ENCODE data around the gene ASB18. TPM values are rescaled to one million over a fixed set of nuclear protein-coding genes. Genes with fewer than 3 reads are reported as not detected.

The ASB18 gene
- total RNA-seq, 1 experiment from 2014 or later, result not detected

DNA sequence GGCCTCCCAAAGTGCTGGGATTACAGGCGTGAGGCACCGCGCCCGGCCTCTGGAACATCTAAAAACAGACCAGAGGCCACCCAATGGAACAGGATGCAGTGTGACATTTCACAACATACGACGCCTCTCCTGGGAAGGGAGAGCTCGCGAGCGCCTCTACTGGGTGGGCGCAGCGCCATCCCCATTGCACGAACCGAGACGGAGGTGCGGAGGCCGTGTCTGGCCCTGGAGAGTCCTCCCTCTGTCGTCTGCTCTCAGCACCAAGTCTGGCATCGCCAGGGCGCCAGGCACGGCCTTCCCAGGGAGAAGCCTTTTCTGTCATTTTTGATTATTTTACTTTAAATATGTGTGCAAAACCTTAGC is 86.6 kb downstream of the ASB18 start:
- no peaks in the 10 kb centered on the region for H3K27me3 ChIP-seq (ENCODE audit: insufficient read depth, low read length)
- DNase-seq (ENCODE audit: low read depth, low spot score) (peak; percentile 70), ATAC-seq (peak; percentile 86)
- BruUV-seq (replicated peaks), result no TSS peak
- CTCF ChIA-PET, result interaction anchor here (0.7 to 8.8 kb wide), 14 partner anchors 9 to 412 kb away, joined by 3 to 112 read pairs (median 4); partner anchors contain the start of gene GBX2
- TF ChIP-seq CTCF (IDR thresholded peaks at IDR 0.05 in 2 of 3, conservative IDR thresholded peaks at IDR 0.05 in 1 of 3; ENCODE audit: borderline replicate concordance in 1 of 3, insufficient read depth in 1 of 3, low read depth in 2 of 3, low read length in 2 of 3) (peak; percentile 34 to 95 (median 41); a peak in 4 of 6 replicates), YY1 (IDR thresholded peaks at IDR 0.05; ENCODE audit: extremely low read depth, insufficient replicate concordance, low read depth, low read length) (no peak), RAD21 (IDR thresholded peaks at IDR 0.05; ENCODE audit: low read depth) (peak; percentile 45; the same call in 1 of the 2 replicates), CEBPB (IDR thresholded peaks at IDR 0.05; ENCODE audit: low read depth) (no peak; the same call in 1 of the 2 replicates), CBX3 (IDR thresholded peaks at IDR 0.05; ENCODE audit: low read depth) (0 out of 2 replicates have a peak, but pooled peaks have one; percentile 47)
- TF ChIP-seq, protein P1, sequence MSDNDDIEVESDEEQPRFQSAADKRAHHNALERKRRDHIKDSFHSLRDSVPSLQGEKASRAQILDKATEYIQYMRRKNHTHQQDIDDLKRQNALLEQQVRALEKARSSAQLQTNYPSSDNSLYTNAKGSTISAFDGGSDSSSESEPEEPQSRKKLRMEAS (IDR thresholded peaks at IDR 0.05), result peak; percentile 48
- H3K36me3 ChIP-seq (ENCODE audit: control insufficient read depth in 1 of 2, insufficient read depth in 2 of 2, low read length in 2 of 2), result no peaks in the 10 kb centered on the region
- no peak overlapping the region for H2AFZ ChIP-seq (ENCODE audit: low read depth, low read length, poor library complexity, severe bottlenecking)
- peak overlapping the region; percentile 37; the same call in 1 of the 2 replicates for H3K27ac ChIP-seq (ENCODE audit: low read depth, low read length)
- H3K4me2 ChIP-seq (ENCODE audit: low read length), result peak overlapping the region; percentile 93
- peak overlapping the region; percentile 37 to 55 for H3K4me3 ChIP-seq (replicated peaks in 1 of 2; ENCODE audit: low read depth in 1 of 2, low read length in 2 of 2)
- no peaks in the 10 kb centered on the region for H3K9me2 ChIP-seq (ENCODE audit: insufficient read depth)
- H3K4me1 ChIP-seq (ENCODE audit: control insufficient read depth in 1 of 2, insufficient read depth in 2 of 2, low read length in 2 of 2), result peaks cover 15 to 63% of the 10 kb centered on the region in 2 experiments
- intact Hi-C loops (cut with micrococcal nuclease), result loop anchor here (2.0 to 5.0 kb wide), 2 partner anchors 35 to 100 kb away; no protein-coding TSS in a partner anchor
- peaks cover 28% of the 10 kb centered on the region for H3K79me2 ChIP-seq (ENCODE audit: insufficient read depth, low read length)
- H4K20me1 ChIP-seq (ENCODE audit: insufficient read depth), result no peaks in the 10 kb centered on the region; the same call in 1 of the 2 replicates
- POLR2A ChIA-PET, result interaction anchor here (1.3 kb wide), 1 partner anchor 398 kb away, joined by 3 read pairs; no protein-coding TSS in a partner anchor
- no peaks in the 10 kb centered on the region for H3K9me3 ChIP-seq (ENCODE audit: control insufficient read depth in 1 of 2, insufficient read depth in 1 of 2, low read depth in 1 of 2, low read length in 2 of 2)
- H3K9ac ChIP-seq (ENCODE audit: low read length), result peak overlapping the region; percentile 48
- RAD21 ChIA-PET (ENCODE audit: low non-redundant PET in 1 of 2, low total read pairs in 2 of 2, uncharacterized antibody in 2 of 2, unreplicated experiment in 2 of 2), result no interaction called here
